IMR-90 (cell line): ENCODE results near the gene TMEM131L. TPM values are rescaled to one million over a fixed set of nuclear protein-coding genes. Genes with fewer than 3 reads are reported as not detected.

Source experiments
- ATAC-seq: fragments of 200-7000 bp; cut with Tn5 transposase; 2 replicates; pipeline ENCODE4 v1.9.1; 2020; ENCODE audit warnings: low read depth, mild to moderate bottlenecking, moderate library complexity
- BruUV-seq: library from RNA; stranded (reverse); fragments of 400-500 nt; replicated peaks from 2 replicates; lab custom pipeline; 2021; lab: Mats Ljungman, UMichigan
- CTCF ChIA-PET: fragments of 300-600 bp; formaldehyde crosslinking; extraction: SDS; loops from one replicate; lab custom pipeline; 2021; ENCODE audit warnings: antibody characterized with exemption; lab: Yijun Ruan, JAX
- POLR2A ChIA-PET: fragments of 300-600 bp; sonication (Branson Sonifier 250); formaldehyde crosslinking; loops from one replicate; lab custom pipeline; 2022; ENCODE audit warnings: antibody characterized with exemption; ENCODE audit not compliant: unreplicated experiment; lab: Charles Lee
- DNase-seq: peaks from one replicate; pipeline ENCODE4 v3.0.0; 2013
- H2AFZ ChIP-seq: replicated peaks from 2 replicates; pipeline ENCODE3; 2013; ENCODE audit warnings: low read length, mild to moderate bottlenecking; ENCODE audit not compliant: poor library complexity
- H2AK5ac ChIP-seq: 2 replicates; pipeline ENCODE4 v1.6.1; 2013; ENCODE audit warnings: low read depth, low read length, inconsistent platforms
- H2AK9ac ChIP-seq: replicated peaks from 2 replicates; pipeline ENCODE3; 2013; ENCODE audit warnings: mild to moderate bottlenecking, low read depth, low read length, moderate library complexity; ENCODE audit not compliant: poor library complexity
- H2BK120ac ChIP-seq: 2 replicates; pipeline ENCODE4 v1.6.1; 2013; ENCODE audit warnings: low read depth, low read length, inconsistent platforms
- H2BK15ac ChIP-seq: 3 replicates; pipeline ENCODE4 v1.6.1; 2013; ENCODE audit warnings: low read depth, low read length, inconsistent platforms
- H2BK20ac ChIP-seq: 2 replicates; pipeline ENCODE4 v1.6.1; 2013; ENCODE audit warnings: low read depth, mild to moderate bottlenecking, inconsistent platforms, low read length, moderate library complexity
- H2BK5ac ChIP-seq: 2 replicates; pipeline ENCODE4 v1.6.1; 2013; ENCODE audit warnings: mild to moderate bottlenecking, low read depth, low read length, inconsistent platforms; ENCODE audit not compliant: poor library complexity, severe bottlenecking
- H3K14ac ChIP-seq: replicated peaks from 2 replicates; pipeline ENCODE4 v1.6.1; 2013; ENCODE audit warnings: low read depth, low read length, inconsistent platforms
- H3K18ac ChIP-seq: 2 replicates; pipeline ENCODE4 v1.6.1; 2013; ENCODE audit warnings: low read depth, low read length, control low read depth
- H3K23ac ChIP-seq: 2 replicates; pipeline ENCODE4 v1.6.1; 2013; ENCODE audit warnings: low read depth, low read length, inconsistent platforms
- H3K27ac ChIP-seq: 2 replicates; pipeline ENCODE4 v1.5.1; 2013; ENCODE audit warnings: mild to moderate bottlenecking, control low read depth, low read length; ENCODE audit not compliant: insufficient read depth
- H3K27me3 ChIP-seq: 2 replicates; pipeline ENCODE4 v1.6.1; 2013; ENCODE audit warnings: low read length; ENCODE audit not compliant: control insufficient read depth, insufficient read depth
- H3K36me3 ChIP-seq: 2 replicates; pipeline ENCODE4 v1.6.1; 2013; ENCODE audit warnings: low read length, mixed read lengths; ENCODE audit not compliant: control insufficient read depth, insufficient read depth
- H3K4ac ChIP-seq: 2 replicates; pipeline ENCODE4 v1.6.1; 2013; ENCODE audit warnings: low read depth, low read length, inconsistent platforms
- H3K4me1 ChIP-seq: 2 replicates; pipeline ENCODE4 v1.6.1; 2013; ENCODE audit warnings: low read length, mixed read lengths; ENCODE audit not compliant: control insufficient read depth, insufficient read depth
- H3K4me2 ChIP-seq: 2 replicates; pipeline ENCODE4 v1.6.1; 2013; ENCODE audit warnings: low read depth, mild to moderate bottlenecking, control low read depth, low read length, moderate library complexity
- H3K4me3 ChIP-seq: 2 replicates; pipeline ENCODE4 v1.5.1; 2013; ENCODE audit warnings: low read depth, mild to moderate bottlenecking, control low read depth, low read length, moderate library complexity; ENCODE audit not compliant: insufficient read depth
- H3K56ac ChIP-seq: 2 replicates; pipeline ENCODE4 v1.6.1; 2013; ENCODE audit warnings: low read length, inconsistent platforms; ENCODE audit not compliant: insufficient read depth; ENCODE audit errors: extremely low read depth
- H3K79me1 ChIP-seq, 2 experiments: 2 replicates each; pipeline ENCODE4 v1.6.1; 2013; ENCODE audit warnings: low read length in 2 of 2, inconsistent platforms in 1 of 2, low read depth in 1 of 2
- H3K9ac ChIP-seq: 2 replicates; pipeline ENCODE4 v1.6.1; 2013; ENCODE audit warnings: low read depth, low read length, control low read depth
- H3K9me1 ChIP-seq: 2 replicates; pipeline ENCODE4 v1.6.1; 2013; ENCODE audit warnings: low read length, inconsistent platforms; ENCODE audit not compliant: insufficient read depth
- H3K9me3 ChIP-seq: 2 replicates; pipeline ENCODE4 v1.6.1; 2013; ENCODE audit warnings: low read length; ENCODE audit not compliant: control insufficient read depth, insufficient read depth
- H4K20me1 ChIP-seq: 2 replicates; pipeline ENCODE4 v1.6.1; 2013; ENCODE audit warnings: low read length, inconsistent platforms; ENCODE audit not compliant: insufficient read depth
- H4K5ac ChIP-seq: 2 replicates; pipeline ENCODE4 v1.6.1; 2013; ENCODE audit warnings: mild to moderate bottlenecking, low read depth, low read length, control low read depth
- H4K8ac ChIP-seq, 2 experiments: 2 replicates each; pipeline ENCODE4 v1.6.1; 2013; ENCODE audit warnings: low read depth in 2 of 2, low read length in 2 of 2, control low read depth in 1 of 2, inconsistent platforms in 1 of 2
- H4K91ac ChIP-seq: 2 replicates; pipeline ENCODE4 v1.6.1; 2013; ENCODE audit warnings: low read depth, low read length, inconsistent platforms; ENCODE audit not compliant: insufficient read depth
- BHLHE40 ChIP-seq: fragments of 150-350 bp; IDR thresholded peaks from 2 replicates; pipeline ENCODE4 v1.6.1; 2016; ENCODE audit warnings: mild to moderate bottlenecking, low read depth, low read length
- CHD1 ChIP-seq: IDR thresholded peaks from 2 replicates; pipeline ENCODE4 v1.6.1; 2012; ENCODE audit warnings: low read depth, low read length, improper control_type of control experiment
- CTCF ChIP-seq: conservative IDR thresholded peaks from 2 replicates; pipeline ENCODE4 v1.5.1; 2012; ENCODE audit warnings: mild to moderate bottlenecking, low read depth, low read length, improper control_type of control experiment
- ELK1 ChIP-seq: fragments of 150-350 bp; IDR thresholded peaks from 2 replicates; pipeline ENCODE4 v1.6.1; 2016; ENCODE audit warnings: low read depth, mild to moderate bottlenecking, low read length, moderate library complexity, borderline replicate concordance
- MAFK ChIP-seq: IDR thresholded peaks from 2 replicates; pipeline ENCODE4 v1.6.1; 2012; ENCODE audit warnings: low read depth, low read length, improper control_type of control experiment
- MAZ ChIP-seq: IDR thresholded peaks from 2 replicates; pipeline ENCODE4 v1.6.1; 2012; ENCODE audit warnings: low read depth, mild to moderate bottlenecking, low read length, improper control_type of control experiment, moderate library complexity, borderline replicate concordance
- MXI1 ChIP-seq: IDR thresholded peaks from 2 replicates; pipeline ENCODE4 v1.6.1; 2012; ENCODE audit warnings: low read depth, mild to moderate bottlenecking, low read length, moderate library complexity, borderline replicate concordance
- NFE2L2 ChIP-seq: fragments of 150-350 bp; IDR thresholded peaks from 2 replicates; pipeline ENCODE4 v1.6.1; 2016; ENCODE audit warnings: low read depth, mild to moderate bottlenecking, low read length
- POLR2A ChIP-seq: IDR thresholded peaks from 2 replicates; pipeline ENCODE4 v1.6.1; 2012; ENCODE audit warnings: mild to moderate bottlenecking, low read depth, low read length
- RAD21 ChIP-seq: IDR thresholded peaks from 2 replicates; pipeline ENCODE4 v1.6.1; 2012; ENCODE audit warnings: low read length, improper control_type of control experiment
- RCOR1 ChIP-seq: IDR thresholded peaks from 2 replicates; pipeline ENCODE4 v1.6.1; 2012; ENCODE audit warnings: mild to moderate bottlenecking, low read length, improper control_type of control experiment; ENCODE audit not compliant: insufficient replicate concordance
- RFX5 ChIP-seq: IDR thresholded peaks from 2 replicates; pipeline ENCODE4 v1.8.0; 2012; ENCODE audit warnings: low read depth, mild to moderate bottlenecking, low read length, moderate library complexity
- SMC3 ChIP-seq: fragments of 150-350 bp; IDR thresholded peaks from 2 replicates; pipeline ENCODE4 v1.6.1; 2016; ENCODE audit warnings: low read depth, mild to moderate bottlenecking, antibody characterized with exemption, low read length, moderate library complexity
- WGBS, 2 experiments: methylation state at CpG; one replicate each; pipeline versions ENCODE4 v1.1.5 to v1.1.7; 2013; ENCODE audit warnings: missing lambda C conversion rate in 2 of 2; ENCODE audit not compliant: insufficient read length in 1 of 2; ENCODE audit errors: extremely low coverage in 2 of 2; 5-methylcytosine and 5-hydroxymethylcytosine counted together
- dilution Hi-C: fragments of 300-500 bp; cut with HindIII; formaldehyde crosslinking; loops from one replicate; pipeline ENCODE4 v1.14.3; 2018; ENCODE audit warnings: low sequenced_read_pairs; ENCODE audit not compliant: unreplicated experiment
- in situ Hi-C: fragments of 300-500 bp; cut with MboI; formaldehyde crosslinking; loops from 3 replicates; pipeline ENCODE4 v1.14.3; 2019; ENCODE audit warnings: low sequenced_read_pairs, inconsistent platforms, mixed read lengths
- intact Hi-C: fragments of 100-400 bp; cut with micrococcal nuclease; formaldehyde crosslinking; loops from 2 replicates; pipeline ENCODE4 v1.10.0; 2022
- polyA plus RNA-seq, 3 experiments: library from polyadenylated mRNA; depleted of rRNA; stranded (reverse); fragments of >200 nt; gene quantifications; 2 replicates each; pipeline ENCODE4 v1.2.3, GENCODE V29; 2012; ENCODE audit warnings: low replicate concordance in 1 of 3
- total RNA-seq: library from RNA; depleted of rRNA; stranded (reverse); fragments of >200 nt; gene quantifications from 2 replicates; pipeline ENCODE4 v1.2.3, GENCODE V29; 2012

Gene TMEM131L
- total and polyA plus RNA-seq, 2 of the 4 experiments (the other 2 are of a cell fraction), result 8.4 to 23.8 TPM

- peaks cover 2% of the 10 kb centered on the region; the same call in 1 of the 2 replicates for H3K9me1 ChIP-seq
- dilution Hi-C loops (no loop called here), intact Hi-C loops (no loop called here)
Observed at GRCh38 chr4:153450544-153450917, 15.6 kb upstream of the TMEM131L start.

More at GRCh38 chr4:153450544-153450917, 15.6 kb upstream of the TMEM131L start:
- no peak overlapping the region for H2AK9ac ChIP-seq
- no peak overlapping the region for H3K23ac ChIP-seq
- peaks cover 5% of the 10 kb centered on the region for H3K4me1 ChIP-seq
- no peak overlapping the region for H4K5ac ChIP-seq
- H3K79me1 ChIP-seq, result no peaks in the 10 kb centered on the region
- POLR2A ChIA-PET, result no interaction called here
- no peaks in the 10 kb centered on the region for H4K20me1 ChIP-seq
- TF ChIP-seq NFE2L2, result no peak
- TF ChIP-seq CHD1, result no peak
- no peak for TF ChIP-seq MXI1
- no peak for TF ChIP-seq MAZ
- TF ChIP-seq RFX5, result no peak
- no peak for TF ChIP-seq BHLHE40
- no peak for TF ChIP-seq MAFK
- TF ChIP-seq ELK1, result no peak
- no peak for TF ChIP-seq CTCF
- TF ChIP-seq SMC3, result no peak
- no peak for TF ChIP-seq RAD21
- no peak for TF ChIP-seq POLR2A
- TF ChIP-seq RCOR1, result no peak
- H2BK20ac ChIP-seq, result no peak overlapping the region
- no peak overlapping the region for H3K4me2 ChIP-seq
- H4K91ac ChIP-seq, result no peak overlapping the region
- BruUV-seq, result no TSS peak
- no peak overlapping the region for H4K8ac ChIP-seq
- no peaks in the 10 kb centered on the region for H3K9me3 ChIP-seq
- H2BK5ac ChIP-seq, result no peak overlapping the region
- in situ Hi-C loops, result no loop called here
- H2AFZ ChIP-seq, result no peak overlapping the region
- no peak overlapping the region for H3K56ac ChIP-seq
- no peak overlapping the region for H2AK5ac ChIP-seq
- no peaks in the 10 kb centered on the region for H3K27me3 ChIP-seq
- CTCF ChIA-PET, result no interaction called here
- H3K9ac ChIP-seq, result no peak overlapping the region
- H2BK120ac ChIP-seq, result no peak overlapping the region
- WGBS, 2 experiments, result no CpG with 5 or more reads among the region's 5 CpGs
- H3K36me3 ChIP-seq, result no peaks in the 10 kb centered on the region
- ATAC-seq (no peak), DNase-seq (no peak)
- H2BK15ac ChIP-seq, result no peak overlapping the region
- no peak overlapping the region for H3K4ac ChIP-seq
- no peak overlapping the region for H3K14ac ChIP-seq
- H3K18ac ChIP-seq, result no peak overlapping the region
- H3K27ac ChIP-seq, result no peak overlapping the region
- H3K4me3 ChIP-seq, result no peak overlapping the region
